Activated naive CD8-positive, alpha-beta T cell treated with anti-CD3 and anti-CD28 coated beads, Interleukin-2, amount 50 U/mL, for 16 hours (primary cell): ENCODE data around the gene MCTP2.

Experiments
- DNase-seq: peaks from one replicate; pipeline ENCODE4 v3.0.0-alpha.2; 2020; ENCODE audit warnings: low read depth, low spot score

The MCTP2 gene

DNA sequence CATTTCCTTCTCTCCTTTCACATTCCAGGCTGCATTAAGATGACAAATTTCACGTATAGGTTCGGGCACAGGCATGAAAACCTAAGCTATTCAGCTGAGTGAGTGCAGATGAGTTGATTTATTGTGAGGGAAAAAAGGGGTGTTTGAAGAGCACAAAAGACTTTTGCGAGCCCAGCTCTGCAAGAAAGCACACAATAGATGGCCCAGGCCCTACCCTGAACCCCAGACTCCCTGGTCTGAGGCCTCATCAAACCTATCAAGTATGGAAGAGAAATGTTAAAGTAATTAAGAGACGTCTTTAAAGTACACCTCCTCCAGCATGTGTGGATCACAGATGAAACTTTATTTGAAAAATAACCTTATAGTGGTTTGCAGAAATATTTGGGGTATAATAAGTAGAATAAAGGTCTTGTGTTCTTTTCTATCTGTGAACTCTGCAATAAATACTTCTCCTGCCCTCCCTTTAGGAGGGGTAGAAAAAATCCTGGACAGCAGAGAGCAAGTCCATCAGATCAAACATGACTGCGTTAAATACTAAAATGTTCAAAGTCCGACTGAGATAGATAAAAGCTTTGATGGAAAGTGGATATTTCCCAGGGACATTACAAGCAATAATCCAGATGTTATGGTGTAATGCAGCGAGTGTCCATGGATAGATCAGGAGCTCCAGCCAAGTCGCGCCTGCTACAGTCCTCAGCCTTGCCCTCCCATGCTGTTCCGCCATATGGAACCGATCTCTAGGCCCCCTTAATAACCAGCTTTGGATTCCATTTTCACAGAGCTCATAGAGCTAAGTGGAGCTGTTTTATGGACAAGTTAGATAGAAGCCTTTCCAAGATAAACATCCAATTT is 121.5 kb downstream of the MCTP2 start:
- no peak for DNase-seq

DNA sequence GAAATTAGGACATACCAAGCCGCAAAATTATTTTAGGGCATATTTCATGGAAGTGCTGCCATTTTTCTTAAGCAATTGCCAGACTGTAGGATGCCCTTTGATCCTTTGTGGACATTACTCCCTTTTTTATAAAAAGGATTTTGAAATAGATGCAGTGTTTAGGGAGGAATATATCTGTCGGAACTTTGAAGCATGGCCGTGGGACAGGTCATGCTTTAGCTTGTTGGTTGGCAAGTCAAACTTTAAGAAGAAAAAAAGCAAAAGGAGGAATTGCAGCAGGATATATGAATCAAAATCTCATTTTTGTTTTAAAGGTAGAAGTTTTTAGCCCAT is 122.1 kb downstream of the MCTP2 start:
- DNase-seq, result no peak

DNA sequence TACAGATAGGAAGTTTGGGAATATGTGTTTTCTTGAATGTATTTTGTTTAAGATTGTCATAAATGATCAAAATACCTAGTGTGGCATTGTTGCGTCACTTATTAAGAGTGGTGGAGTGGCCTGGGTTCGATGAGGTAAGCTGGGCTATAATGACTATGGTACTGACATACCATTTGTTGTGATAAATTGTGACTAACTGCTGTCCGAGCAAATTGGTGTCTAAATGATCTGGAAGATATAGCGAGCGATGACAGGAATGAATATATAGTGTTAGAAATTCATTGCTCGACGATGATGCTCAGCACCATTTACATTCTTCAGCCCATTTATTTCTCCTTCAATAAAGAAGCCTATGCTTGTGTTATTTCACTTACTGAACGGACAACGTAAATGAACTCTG is 123.3 kb downstream of the MCTP2 start:
- DNase-seq, result no peak

DNA sequence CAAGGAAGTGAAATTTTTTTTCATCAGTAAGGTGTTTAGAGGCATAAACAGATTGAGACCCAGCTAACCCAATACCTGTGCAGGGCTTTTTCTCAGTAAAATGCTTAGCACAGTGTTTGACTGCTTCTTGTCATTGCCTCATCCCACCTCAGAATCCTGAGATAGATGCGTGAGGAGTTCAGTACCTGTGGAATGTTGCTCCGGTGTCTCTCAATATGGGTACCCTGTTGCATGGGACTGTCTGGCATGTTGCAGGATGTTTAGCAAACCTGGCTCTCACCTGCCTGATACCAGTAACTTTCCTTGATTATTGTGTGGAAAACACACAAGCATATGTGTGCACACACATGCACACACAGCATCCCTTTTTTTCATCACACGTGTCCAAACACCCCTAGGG is 128.4 kb downstream of the MCTP2 start:
- no peak for DNase-seq

DNA sequence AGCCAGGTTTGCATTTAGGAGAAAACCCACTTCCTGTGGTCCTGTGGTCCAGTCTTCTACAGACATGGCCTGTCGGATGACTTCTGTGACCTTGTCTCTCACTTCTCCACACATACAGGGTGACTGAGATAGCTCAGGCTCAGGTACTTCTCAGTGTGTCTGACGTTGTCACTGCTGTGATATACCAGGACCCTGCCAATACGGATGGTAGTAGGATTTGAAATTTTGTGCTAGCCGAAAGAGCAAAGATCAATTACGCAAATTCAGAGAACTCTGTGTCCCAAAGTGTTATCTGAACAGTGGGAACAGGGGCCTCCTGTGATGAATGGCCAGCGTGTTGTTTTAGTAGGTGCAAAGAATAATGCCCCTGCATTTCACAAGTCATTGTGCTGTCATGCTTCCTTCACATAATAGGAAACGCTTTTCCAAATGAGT is 128.9 kb downstream of the MCTP2 start:
- no peak for DNase-seq

DNA sequence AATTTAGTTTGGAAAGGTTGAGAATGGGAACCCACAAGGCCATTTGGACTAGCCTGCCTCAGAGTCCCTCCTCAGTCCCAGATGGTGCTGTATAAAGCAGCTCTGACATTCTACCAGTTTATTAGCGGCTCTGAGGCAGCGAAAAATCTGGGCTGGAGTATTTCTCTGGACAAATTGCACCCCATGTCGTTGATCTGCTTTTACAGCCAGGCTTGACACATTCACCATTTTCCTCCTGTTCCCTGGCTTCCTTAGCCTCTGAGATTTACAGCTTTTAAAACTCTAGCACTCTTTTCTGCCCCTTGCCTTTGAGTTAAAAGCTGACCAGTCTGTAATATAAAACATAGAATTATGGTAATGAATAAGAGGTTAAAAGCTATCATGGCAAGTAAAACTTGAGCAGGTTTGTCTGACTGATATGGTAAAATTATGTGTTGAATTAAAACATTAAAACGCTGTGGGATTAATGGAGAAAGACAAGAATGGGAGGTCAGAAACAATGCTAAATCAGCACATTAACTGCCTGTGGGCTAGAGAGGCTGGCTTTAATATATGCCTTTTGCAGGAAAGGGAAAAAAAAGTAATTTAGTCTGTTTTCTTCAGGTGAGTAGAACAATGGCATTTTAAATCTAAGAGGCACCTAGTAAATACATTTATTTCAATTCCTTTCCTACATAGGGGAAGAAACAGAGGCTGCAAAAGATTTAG is 131.2 kb downstream of the MCTP2 start:
- DNase-seq, result no peak

DNA sequence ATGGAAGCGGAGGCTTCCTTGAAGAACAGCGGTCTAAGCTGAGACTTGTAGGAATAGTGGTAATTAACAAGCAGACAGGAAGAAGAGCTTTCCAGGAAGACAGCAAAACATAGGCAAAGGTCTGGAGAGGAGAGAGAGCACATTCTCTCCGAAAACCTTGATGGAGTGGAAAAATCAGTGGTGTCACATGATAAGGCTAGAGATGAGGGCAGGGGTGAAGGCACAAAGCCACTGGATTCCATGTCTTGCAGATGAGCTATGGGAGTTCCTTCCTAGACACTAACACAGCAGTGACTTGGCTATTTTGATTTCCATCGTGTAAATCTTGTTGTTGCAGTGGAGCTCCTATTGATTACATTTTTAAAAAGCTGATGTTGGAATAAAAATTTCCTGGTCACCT is 132.0 kb downstream of the MCTP2 start:
- no peak for DNase-seq

DNA sequence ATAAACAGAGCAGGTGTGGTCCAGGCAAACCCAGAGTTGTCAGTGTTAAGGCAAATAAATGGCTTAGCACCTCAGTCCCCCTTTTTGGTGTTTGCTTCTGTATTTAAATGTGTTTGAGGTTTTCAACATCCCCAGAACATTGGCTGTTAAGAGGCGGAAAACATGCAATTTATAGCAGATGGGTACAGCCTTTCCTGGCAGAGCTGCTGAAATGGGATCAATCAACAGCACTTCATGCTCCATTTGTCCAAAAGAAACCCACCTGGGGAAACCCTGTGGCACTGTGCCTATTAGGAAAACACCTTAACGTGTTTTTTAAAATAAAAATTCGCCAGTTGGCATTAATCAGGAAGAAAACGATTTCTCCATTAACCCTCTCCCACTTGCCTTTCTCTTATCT is 135.4 kb downstream of the MCTP2 start:
- DNase-seq, result no peak

DNA sequence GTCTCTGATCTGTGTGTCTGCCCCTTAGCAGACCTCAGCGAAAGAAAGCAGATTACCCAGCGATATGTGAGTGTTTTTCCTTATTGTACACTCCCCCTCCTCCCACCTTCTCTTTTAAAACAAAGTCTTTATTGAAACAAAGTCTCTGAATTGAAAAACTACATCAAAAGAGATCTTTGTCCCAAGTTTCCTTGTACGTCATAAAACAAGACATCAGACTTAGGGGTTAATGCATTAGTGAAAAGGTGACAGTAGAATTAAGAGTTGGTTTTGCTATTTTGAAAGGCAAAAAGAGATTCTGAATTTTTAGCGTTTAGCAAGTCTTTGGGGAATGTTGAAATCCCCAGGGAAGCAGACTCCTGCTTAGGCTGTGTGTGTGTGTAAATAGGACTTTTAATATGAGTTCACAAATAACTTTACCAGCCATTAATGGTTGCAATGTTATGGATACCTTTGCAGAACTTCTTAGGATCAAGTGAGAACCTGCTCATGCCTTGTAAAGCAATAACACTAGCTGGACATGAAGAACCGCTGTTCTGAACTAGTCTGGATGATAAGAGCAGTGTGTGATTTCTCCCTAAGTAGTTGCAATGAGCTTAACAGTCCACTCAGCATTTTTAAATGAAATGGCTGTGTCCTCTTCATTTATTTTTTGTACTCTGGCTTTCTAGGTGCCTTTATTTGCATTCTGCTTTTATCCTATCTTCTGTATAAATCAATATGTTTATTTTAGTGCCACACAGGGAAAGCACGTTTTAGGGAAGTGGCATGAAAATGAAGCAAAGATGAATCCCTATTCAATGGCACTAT is 136.6 kb downstream of the MCTP2 start:
- no peak for DNase-seq

DNA sequence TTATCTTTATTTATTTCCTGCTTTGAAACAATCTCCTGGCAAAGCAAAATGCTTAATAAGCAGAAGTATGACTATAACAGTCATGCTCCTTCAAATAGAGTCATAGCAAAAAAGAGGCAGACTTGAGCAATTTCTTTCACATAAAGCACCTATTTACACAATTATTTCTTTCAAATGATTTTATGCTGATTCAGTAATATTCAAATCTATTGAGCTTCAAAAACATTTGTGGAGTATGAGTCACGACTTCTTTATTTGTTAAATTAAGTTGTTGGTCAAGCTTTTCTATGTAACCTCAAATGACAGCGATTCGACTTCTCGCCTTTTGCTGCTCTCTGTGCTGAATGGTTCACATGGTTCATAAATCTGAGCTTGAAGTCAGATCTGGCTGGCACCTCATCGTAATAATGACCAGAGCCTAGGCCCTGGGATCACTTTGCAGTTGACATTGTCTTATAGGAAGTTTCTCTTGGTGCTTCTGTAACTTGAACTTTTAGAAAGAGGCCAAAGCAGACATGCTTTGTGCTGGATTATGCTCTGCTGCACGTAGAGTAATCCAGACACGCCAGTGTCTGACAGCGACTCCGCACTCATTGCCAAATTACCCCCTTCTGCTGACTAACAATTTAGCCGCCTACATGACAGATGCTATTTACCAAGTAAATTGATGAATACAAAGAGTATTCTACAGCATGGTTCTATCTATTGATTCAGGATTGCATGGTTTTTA is 139.0 kb downstream of the MCTP2 start:
- DNase-seq, result no peak

DNA sequence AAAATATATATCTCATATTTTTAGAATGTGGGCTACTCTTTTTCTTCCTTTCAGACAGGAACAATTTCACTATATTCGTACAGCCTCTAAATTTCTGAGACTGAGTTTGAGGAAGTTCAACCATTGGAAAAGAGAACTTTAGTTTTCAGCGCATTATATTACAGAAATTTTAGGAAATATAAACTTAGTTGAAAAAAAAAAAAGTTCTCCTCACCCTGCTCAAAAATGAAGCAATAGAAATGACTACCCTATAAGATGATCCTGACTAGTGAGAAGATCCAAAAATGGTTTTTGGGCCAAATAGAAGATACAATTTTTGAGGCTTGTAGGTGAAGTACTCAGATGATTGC is 139.6 kb downstream of the MCTP2 start:
- DNase-seq, result no peak

DNA sequence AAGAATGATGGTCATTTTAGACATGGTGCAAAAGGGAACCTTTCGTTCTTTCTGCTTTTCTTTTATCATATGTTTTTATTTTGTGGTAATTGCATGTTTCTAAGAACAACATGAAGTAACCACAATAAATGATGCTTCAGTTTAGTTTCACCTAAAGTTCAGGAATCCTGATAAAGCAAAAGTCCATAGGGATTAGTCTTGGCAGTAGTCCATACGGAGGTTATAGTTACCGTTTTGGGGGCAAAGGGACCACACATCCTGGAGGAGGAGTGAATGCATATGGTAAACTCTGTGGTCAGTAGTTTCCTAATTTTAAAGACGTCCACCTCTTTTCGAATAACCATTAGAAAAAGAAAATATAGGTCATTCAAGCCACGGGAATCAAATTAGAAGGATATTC is 141.5 kb downstream of the MCTP2 start:
- DNase-seq, result no peak

DNA sequence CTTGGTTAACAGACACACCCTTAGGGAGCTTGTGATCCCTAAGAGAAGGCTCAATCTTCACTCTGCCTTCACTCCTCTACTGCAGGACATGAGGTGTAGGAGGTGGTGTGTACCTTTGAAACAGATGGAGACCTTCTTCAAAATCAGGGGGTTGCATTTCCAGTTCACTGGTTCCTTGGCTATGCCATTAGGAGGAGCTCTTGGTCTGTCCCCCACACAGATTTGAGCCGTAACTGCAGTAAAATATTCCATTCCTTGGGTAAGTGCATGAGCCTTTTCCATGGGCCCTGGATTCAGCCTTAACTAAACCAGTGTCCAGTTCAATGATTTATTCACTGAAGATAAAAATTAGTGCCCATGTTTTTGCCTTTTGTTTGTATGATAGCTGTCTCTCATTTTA is 144.6 kb downstream of the MCTP2 start:
- DNase-seq, result no peak

DNA sequence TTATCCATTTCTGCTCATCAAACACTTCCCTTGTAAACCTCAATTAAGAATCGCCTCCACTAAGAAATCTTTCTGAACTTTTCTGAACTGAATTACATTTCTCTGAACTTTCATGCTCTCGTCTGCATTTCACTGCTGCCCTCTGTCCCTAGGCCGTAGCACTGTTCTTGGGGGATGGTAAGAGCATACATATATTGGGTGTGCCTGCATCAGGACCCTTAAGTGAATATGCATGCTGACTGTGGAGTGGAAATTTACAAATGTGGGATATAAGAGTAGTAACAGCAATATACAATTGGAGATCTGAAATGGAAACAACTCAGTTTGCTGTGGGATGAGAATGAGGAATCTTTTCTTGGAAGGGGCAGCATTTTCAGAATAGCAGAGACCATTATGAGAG is 148.6 kb downstream of the MCTP2 start:
- no peak for DNase-seq

DNA sequence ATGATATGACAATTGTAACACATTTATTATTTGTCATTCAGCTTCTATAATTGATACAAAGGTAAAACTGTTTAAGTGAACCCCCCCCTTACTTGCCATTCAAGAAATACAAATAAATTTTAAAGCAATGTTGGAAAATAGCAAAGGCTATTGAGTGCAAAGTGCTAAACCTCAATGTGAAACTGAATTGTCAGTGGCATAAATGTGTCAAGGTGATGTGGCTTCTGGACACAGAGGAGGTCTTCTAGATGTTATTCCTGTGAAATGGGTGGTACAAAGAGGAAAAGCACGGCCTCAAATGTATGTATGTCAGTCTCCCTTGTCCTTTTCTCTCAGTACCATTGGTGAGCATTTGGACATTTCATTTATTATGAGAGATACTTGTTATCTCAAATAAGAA is 149.4 kb downstream of the MCTP2 start:
- DNase-seq, result no peak

DNA sequence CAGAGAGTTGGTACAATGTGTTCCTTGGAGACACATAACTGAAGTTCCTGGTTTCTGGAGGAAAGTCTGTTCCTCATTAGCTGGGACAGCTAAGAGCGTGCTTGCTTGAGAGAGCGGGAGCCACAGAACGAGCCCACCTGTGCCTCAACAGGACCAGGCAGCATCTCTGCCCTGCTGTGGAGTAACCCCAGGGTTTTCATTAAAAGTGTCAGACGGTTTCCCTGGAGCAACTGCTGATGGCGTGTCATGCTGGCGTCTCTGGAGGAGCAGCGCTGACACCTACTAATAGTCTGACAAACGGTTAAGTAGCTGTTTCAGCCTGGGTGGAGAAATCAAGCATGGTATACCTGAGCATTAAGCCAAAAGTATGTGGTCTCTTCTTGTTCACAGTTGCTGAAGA is 150.0 kb downstream of the MCTP2 start:
- DNase-seq, result no peak

DNA sequence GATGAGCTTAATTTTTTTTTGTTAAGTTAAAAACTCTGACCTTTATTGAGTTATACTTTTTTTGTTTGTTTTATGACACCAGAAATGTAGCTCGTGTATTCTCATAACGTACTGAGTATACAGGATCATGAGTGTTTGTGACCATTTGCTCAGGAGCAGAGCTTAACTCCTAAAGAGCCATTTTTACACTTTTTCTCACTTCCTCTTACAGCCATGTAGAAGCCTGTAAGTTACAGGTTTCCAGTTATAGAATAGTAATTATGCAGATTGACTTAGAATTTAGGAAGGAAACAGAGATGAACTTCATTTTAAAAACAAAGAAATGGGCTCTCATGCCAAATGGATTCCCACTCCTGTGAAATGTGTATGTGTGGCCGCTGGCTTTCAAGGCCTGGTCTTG is 151.7 kb downstream of the MCTP2 start:
- DNase-seq, result no peak

DNA sequence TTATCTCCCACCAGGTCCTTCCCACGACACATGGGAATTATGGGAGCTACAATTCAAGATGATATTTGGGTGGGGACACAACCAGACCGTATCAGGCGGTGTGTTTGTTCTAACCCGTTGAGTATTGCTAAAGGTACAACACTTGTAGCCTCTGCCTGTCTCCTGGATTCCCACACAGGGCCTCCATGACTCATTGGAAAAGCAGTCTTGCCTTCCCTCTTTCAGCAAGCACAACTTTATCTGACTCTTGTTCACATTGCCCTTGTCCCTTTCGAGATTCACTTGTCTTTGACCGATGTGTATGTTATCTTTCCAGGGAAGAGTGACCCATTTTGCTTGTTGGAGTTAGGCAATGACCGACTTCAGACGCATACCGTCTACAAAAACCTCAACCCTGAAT is 152.3 kb downstream of the MCTP2 start:
- DNase-seq, result no peak

DNA sequence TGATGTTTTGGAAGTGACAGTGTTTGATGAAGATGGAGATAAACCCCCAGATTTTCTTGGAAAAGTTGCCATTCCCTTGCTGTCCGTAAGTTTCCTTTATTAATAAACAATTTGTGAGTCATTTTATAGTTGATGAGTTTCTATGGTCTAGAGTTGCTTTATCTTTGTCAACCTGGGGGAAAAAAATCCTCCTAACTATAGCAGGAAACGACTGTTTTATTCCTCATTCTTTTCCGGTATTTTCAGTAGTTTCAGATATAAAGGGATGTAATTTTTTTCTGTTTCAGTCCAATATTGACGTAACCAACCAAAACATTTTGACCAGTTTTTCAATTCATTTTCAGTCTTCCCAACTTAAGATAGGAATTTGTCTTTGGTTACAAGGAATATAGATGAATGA is 154.1 kb downstream of the MCTP2 start:
- no peak for DNase-seq

DNA sequence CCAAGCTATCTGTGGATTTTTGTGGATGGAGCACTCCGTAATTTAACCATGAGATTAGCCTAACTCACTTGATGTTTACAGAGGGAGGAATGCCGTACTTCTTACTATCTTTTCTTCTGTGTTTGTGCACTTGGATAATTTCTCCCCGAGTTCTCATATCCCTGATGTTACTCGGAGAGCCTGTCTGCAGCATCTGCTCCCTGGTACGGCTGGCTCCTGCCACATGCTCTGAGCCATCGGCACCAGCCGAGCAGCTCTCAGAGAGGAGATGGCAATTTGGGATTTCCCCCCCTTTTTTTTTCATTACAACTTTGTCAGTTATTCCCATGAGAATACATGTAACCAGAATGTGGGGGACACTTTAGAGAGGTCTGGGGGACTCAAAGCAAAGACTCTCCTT is 155.0 kb downstream of the MCTP2 start:
- DNase-seq, result no peak

DNA sequence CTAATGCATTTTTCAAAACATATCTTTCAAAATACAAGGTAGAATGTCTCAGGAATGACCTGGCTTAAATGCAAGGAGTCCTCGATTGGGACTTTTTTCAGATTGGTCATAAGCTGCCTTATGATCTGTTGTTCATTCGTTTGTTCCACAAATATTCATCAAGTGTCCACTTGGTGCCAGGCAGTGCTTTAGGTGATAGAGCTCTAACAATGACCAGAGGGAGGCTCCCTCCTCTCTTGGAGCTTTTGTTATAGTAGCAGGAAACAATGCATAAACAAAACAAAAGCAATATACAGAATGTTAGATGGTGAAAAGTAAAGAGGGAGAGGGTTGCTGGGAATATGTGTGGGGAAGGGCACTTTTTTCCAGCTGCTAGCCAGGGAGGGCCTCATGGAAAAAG is 156.1 kb downstream of the MCTP2 start:
- no peak for DNase-seq

DNA sequence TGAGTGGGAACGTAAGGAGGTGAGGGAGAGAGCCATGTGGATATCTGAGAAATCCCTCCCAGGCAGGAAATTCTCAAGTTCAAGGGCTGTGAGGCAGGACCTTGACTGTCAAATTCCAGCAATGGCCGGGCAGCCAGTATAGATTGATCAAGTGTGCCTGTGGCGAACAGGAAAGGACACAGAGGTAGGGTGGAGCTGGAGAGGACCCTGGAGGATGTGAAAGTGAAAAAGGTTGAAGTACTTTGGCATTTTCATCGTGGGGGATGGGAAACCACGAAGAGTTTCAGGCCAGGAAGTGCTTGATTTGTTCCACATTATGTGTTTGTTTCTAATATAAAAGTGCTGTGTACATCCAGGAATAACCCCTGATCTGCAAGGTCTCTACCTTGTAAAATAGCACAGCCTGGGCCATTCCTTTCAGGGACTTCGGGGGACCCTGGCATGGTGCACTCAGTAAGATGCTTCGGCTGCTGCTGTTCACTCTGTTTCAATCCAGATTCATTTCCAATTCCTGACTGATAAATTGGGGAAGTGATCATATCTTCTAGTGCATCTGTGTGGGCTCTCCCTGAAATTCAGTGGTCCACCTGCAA is 156.6 kb downstream of the MCTP2 start:
- no peak for DNase-seq
